HL-60 (cell line): Measurements from ENCODE around the gene HK1.

Experiments used
- DNase-seq, 2 experiments: peaks; one replicate each; pipeline ENCODE4 v3.0.0-alpha.2; 2010 to 2020; ENCODE audit warnings: low read depth in 1 of 2, low spot score in 1 of 2
- H3K27ac ChIP-seq: fragments of 250-450 bp; sonication (Bioruptor Pico); replicated peaks from 2 replicates; pipeline ENCODE4 v1.5.1; 2020; ENCODE audit warnings: mild to moderate bottlenecking, moderate library complexity
- H3K27me3 ChIP-seq: fragments of 250-450 bp; sonication (Bioruptor Pico); 2 replicates; pipeline ENCODE4 v1.5.1; 2021; ENCODE audit warnings: mild to moderate bottlenecking, moderate library complexity; ENCODE audit not compliant: insufficient read depth, poor library complexity, severe bottlenecking
- H3K4me3 ChIP-seq: replicated peaks from 2 replicates; pipeline ENCODE4 v1.5.1; 2011; ENCODE audit warnings: mild to moderate bottlenecking, control low read depth, low read length; ENCODE audit not compliant: insufficient read depth
- GABPA ChIP-seq: IDR thresholded peaks from 2 replicates; pipeline ENCODE4 v1.6.1; 2012; ENCODE audit warnings: low read depth
- POLR2AphosphoS5 ChIP-seq: IDR thresholded peaks from 2 replicates; pipeline ENCODE4 v1.6.1; 2012; ENCODE audit warnings: low read depth
- SPI1 ChIP-seq: IDR thresholded peaks from 2 replicates; pipeline ENCODE4 v1.6.1; 2012; ENCODE audit warnings: low read depth, mild to moderate bottlenecking, borderline replicate concordance
- TF ChIP-seq, protein P1 (sequence below): IDR thresholded peaks from 2 replicates; pipeline ENCODE4 v1.6.1; 2012; ENCODE audit warnings: low read depth; ENCODE audit not compliant: insufficient replicate concordance
- TF ChIP-seq, protein P2 (sequence below): IDR thresholded peaks from one replicate; pipeline ENCODE4 v1.5.1; 2011; ENCODE audit warnings: low read length, control low read depth, inconsistent platforms; ENCODE audit not compliant: insufficient read depth

HK1 gene

DNA sequence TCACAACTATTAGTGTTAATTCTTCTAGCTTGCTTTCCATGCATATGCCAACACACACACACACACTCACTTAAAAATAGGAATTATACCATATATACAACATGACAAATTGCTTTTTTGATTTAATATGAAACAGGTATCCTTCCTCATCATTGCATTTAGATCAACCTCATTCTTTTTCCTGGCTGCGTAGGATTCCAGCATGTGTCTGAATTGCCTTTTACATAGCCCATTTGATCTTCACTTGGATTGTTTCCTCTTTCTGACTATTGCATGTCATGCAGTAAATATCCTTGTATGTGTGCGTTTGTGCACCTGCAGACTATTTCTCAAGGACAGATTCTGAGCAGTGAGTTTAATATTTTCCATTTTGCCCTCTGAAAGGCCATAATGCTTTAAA lies 110.2 kb downstream of the HK1 start:
- TF ChIP-seq POLR2AphosphoS5, result no peak
- TF ChIP-seq SPI1, result no peak
- no peak for TF ChIP-seq GABPA
- Histone ChIP-seq H3K27ac (no peak overlapping the region), H3K27me3 (no peaks in the 10 kb centered on the region), H3K4me3 (no peak overlapping the region)
- no peak for DNase-seq

DNA sequence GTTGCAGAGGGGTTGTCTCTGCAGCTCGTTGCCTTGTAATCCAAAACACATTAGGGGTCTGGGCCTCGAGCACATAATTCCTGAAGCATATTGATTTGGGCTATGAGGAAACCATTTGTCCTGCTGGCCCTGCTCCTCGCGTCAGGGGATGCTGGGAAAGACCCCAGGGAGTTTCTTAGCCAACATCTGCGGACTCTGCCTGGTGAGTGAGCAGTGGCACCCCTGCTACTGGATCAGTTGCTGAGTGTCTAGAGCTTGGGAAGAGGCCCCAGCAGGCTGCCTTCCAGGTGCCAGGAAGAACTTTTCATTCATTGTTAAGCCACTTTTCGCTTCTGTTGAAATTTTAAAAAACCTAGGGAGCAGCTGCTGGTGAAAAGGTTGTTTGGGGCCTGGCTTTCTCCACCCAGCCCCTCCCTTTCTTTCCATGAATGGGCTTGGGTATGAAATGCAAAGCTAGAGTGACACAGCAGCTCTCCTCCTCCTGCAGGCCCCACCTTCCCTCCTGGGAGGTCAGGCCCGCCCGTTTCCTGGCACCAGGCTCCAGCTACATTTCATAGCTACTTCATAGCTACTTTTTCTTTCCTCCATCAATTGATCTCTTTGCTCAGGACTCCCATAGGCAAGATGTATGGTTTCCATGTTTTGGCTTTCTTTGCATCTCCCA lies 111.7 kb downstream of the HK1 start:
- Histone ChIP-seq H3K27ac (no peak overlapping the region), H3K4me3 (no peak overlapping the region), H3K27me3 (no peaks in the 10 kb centered on the region)
- TF ChIP-seq SPI1, result no peak
- TF ChIP-seq POLR2AphosphoS5, result no peak
- TF ChIP-seq, protein P1, sequence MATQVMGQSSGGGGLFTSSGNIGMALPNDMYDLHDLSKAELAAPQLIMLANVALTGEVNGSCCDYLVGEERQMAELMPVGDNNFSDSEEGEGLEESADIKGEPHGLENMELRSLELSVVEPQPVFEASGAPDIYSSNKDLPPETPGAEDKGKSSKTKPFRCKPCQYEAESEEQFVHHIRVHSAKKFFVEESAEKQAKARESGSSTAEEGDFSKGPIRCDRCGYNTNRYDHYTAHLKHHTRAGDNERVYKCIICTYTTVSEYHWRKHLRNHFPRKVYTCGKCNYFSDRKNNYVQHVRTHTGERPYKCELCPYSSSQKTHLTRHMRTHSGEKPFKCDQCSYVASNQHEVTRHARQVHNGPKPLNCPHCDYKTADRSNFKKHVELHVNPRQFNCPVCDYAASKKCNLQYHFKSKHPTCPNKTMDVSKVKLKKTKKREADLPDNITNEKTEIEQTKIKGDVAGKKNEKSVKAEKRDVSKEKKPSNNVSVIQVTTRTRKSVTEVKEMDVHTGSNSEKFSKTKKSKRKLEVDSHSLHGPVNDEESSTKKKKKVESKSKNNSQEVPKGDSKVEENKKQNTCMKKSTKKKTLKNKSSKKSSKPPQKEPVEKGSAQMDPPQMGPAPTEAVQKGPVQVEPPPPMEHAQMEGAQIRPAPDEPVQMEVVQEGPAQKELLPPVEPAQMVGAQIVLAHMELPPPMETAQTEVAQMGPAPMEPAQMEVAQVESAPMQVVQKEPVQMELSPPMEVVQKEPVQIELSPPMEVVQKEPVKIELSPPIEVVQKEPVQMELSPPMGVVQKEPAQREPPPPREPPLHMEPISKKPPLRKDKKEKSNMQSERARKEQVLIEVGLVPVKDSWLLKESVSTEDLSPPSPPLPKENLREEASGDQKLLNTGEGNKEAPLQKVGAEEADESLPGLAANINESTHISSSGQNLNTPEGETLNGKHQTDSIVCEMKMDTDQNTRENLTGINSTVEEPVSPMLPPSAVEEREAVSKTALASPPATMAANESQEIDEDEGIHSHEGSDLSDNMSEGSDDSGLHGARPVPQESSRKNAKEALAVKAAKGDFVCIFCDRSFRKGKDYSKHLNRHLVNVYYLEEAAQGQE, result no peak
- TF ChIP-seq, protein P2, sequence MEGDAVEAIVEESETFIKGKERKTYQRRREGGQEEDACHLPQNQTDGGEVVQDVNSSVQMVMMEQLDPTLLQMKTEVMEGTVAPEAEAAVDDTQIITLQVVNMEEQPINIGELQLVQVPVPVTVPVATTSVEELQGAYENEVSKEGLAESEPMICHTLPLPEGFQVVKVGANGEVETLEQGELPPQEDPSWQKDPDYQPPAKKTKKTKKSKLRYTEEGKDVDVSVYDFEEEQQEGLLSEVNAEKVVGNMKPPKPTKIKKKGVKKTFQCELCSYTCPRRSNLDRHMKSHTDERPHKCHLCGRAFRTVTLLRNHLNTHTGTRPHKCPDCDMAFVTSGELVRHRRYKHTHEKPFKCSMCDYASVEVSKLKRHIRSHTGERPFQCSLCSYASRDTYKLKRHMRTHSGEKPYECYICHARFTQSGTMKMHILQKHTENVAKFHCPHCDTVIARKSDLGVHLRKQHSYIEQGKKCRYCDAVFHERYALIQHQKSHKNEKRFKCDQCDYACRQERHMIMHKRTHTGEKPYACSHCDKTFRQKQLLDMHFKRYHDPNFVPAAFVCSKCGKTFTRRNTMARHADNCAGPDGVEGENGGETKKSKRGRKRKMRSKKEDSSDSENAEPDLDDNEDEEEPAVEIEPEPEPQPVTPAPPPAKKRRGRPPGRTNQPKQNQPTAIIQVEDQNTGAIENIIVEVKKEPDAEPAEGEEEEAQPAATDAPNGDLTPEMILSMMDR, result no peak
- TF ChIP-seq GABPA, result no peak
- peak in 1 of 2 experiments; percentile 8 for DNase-seq

DNA sequence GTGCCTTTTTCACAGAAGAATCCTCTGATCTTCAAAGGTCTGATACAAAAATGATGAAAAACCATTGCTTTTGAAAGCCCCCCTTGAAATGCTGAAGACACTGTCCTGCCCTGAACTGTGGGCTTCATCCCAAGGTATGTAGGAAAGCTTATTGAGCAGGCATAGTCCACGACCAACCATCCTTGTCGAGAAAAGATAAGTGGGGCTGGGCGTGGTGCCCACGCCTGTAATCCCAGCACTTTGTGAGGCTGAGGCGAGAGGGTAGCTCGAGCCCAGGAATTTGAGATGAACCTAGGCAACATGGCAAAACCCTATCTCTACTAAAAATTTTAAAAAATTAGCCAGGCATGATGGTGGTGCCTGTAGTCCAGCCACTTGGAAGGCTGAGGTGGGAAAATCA lies 112.9 kb downstream of the HK1 start:
- H3K4me3 ChIP-seq, result no peak overlapping the region
- H3K27ac ChIP-seq, result no peak overlapping the region
- no peaks in the 10 kb centered on the region for H3K27me3 ChIP-seq
- TF ChIP-seq GABPA, result no peak
- TF ChIP-seq, protein P1, result no peak
- TF ChIP-seq SPI1, result no peak
- TF ChIP-seq, protein P2, result no peak
- DNase-seq, result no peak

DNA sequence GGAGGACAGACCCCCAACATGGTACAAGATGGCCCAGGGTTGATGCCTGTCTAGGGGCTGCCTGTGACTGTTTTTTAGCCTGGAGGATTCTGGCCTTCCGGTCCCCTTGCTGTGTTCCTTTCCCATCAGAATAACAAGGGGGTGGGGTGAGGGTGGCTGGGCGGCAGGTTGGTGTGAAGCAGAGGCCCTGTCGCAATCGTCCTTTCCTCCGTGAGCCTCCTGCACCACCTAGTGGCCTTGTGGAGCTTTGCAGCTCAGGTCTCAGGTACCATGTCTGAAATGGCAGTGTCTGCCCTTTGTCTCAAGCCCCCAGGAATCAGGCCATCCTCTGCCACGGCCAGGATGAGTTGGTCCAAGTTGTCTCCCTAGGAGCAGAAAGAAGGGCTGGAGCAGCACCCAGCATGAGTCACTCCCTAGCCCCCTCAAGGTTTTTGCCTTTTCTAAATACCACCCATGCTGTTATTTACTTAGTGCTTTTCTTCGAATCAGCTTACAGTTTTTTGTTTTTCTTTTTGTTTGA lies 114.2 kb downstream of the HK1 start:
- DNase-seq, result peak; percentile 84 to 90
- Histone ChIP-seq H3K4me3 (no peak overlapping the region), H3K27me3 (no peaks in the 10 kb centered on the region), H3K27ac (no peak overlapping the region)
- no peak for TF ChIP-seq POLR2AphosphoS5
- TF ChIP-seq, protein P2, result peak; percentile 99
- no peak for TF ChIP-seq SPI1
- TF ChIP-seq, protein P1, result no peak
- TF ChIP-seq GABPA, result no peak
